ENCODE results near the gene STAC3. TPM values are rescaled to one million over a fixed set of nuclear protein-coding genes. Genes with fewer than 3 reads are reported as not detected.

STAC3 gene
- total RNA-seq, 4 donors from 2014 or later = 459 to 1,596 (median 855) TPM

DNA sequence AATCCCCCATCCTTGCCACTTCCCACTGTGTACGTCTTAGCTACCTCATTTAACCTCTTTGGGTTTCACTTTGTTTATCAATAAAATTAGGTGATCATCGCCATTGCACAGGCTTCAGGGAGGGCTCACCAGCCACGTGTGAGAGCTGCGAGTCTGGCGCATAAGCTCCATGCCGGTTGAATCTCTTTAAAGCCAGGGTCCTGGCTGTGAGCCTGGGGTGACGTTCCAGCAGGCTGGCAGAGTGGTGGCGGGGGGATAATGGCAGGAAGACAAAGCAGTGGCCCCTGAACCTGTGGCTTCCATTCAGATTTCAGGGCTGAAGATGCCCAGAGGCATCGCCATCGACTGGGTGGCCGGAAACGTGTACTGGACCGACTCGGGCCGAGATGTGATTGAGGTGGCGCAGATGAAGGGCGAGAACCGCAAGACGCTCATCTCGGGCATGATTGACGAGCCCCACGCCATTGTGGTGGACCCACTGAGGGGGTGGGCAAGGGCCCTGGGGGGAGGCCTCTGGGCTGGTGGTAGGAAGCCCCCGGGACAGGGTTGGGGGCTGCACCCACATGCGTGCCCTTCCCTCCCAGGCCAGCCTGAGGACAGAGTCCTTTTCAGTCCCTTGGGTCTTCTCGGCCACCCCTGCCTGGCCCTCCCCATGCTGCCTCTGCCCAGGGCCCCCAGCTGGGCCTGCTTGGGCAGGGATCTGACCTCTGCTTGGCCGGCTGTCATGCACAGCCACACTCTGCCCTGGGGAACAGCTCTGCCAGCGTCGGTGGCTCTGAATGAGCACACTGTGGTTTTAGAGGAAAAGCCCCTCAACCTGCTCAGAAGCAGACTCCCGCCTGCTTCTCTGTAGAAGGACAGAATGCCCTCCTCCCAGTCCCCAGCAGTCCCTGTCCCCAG is 43.0 kb downstream of the STAC3 start:
- no peaks in the 10 kb centered on the region for H3K36me3 ChIP-seq
- DNase-seq = no peak
- H3K4me3 ChIP-seq = no peak overlapping the region
- no peaks in the 10 kb centered on the region for H3K4me1 ChIP-seq
- no peaks in the 10 kb centered on the region for H3K9me3 ChIP-seq
- TF ChIP-seq, protein P1, sequence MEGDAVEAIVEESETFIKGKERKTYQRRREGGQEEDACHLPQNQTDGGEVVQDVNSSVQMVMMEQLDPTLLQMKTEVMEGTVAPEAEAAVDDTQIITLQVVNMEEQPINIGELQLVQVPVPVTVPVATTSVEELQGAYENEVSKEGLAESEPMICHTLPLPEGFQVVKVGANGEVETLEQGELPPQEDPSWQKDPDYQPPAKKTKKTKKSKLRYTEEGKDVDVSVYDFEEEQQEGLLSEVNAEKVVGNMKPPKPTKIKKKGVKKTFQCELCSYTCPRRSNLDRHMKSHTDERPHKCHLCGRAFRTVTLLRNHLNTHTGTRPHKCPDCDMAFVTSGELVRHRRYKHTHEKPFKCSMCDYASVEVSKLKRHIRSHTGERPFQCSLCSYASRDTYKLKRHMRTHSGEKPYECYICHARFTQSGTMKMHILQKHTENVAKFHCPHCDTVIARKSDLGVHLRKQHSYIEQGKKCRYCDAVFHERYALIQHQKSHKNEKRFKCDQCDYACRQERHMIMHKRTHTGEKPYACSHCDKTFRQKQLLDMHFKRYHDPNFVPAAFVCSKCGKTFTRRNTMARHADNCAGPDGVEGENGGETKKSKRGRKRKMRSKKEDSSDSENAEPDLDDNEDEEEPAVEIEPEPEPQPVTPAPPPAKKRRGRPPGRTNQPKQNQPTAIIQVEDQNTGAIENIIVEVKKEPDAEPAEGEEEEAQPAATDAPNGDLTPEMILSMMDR (IDR thresholded peaks at IDR 0.05 in 4 of 5, conservative IDR thresholded peaks at IDR 0.05 in 1 of 5) = no peak
- no peak for TF ChIP-seq POLR2A (IDR thresholded peaks at IDR 0.05)
- in situ Hi-C loops (cut with MboI; ENCODE audit: low sequenced_read_pairs in 4 of 4) = no loop called here
- no peak for ATAC-seq
- intact Hi-C loops (cut with DNase I; ENCODE audit: low total_unique reads) = no loop called here
- H3K27me3 ChIP-seq = no peaks in the 10 kb centered on the region
- H3K27ac ChIP-seq = no peak overlapping the region

DNA sequence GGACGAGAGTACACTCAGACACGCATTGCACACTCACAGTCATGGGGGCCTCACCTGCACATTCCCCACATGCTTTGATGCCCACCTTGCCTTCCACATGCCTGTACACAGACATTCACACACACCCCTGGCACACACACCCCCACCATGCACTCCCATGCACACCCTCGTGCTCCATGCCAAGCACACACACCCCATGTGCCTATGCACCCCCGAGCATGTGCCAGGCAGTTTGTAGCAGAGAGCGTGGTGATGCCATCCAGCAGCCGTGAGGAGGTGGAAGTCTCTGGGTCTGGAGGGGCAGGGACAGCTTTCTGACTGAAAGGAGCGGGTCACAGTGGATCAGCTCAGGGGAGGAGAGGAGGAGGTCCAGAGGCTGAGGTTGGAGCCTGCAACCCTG is 45.1 kb downstream of the STAC3 start:
- Histone ChIP-seq H3K27me3 (no peaks in the 10 kb centered on the region), H3K4me3 (no peak overlapping the region), H3K36me3 (no peaks in the 10 kb centered on the region), H3K27ac (no peak overlapping the region), H3K9me3 (no peaks in the 10 kb centered on the region), H3K4me1 (no peaks in the 10 kb centered on the region)
- no peak for ATAC-seq
- no peak for DNase-seq
- in situ Hi-C loops (cut with MboI; ENCODE audit: low sequenced_read_pairs in 4 of 4) = no loop called here
- intact Hi-C loops (cut with DNase I; ENCODE audit: low total_unique reads) = no loop called here
- TF ChIP-seq POLR2A (IDR thresholded peaks at IDR 0.05) = no peak
- TF ChIP-seq, protein P1 (IDR thresholded peaks at IDR 0.05 in 4 of 5, conservative IDR thresholded peaks at IDR 0.05 in 1 of 5) = no peak

DNA sequence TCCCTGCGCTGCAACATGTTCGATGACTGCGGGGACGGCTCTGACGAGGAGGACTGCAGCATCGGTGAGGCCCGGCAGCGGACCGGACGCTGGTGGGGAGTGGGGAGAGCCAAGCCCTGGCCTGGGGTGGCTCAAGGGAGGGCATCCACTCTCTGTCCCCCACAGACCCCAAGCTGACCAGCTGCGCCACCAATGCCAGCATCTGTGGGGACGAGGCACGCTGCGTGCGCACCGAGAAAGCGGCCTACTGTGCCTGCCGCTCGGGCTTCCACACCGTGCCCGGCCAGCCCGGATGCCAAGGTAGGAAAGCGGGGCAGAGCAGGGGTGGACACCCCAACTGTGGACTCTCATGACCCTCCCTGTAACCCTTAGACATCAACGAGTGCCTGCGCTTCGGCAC is 45.8 kb downstream of the STAC3 start:
- Histone ChIP-seq H3K9me3 (no peaks in the 10 kb centered on the region), H3K4me1 (no peaks in the 10 kb centered on the region), H3K4me3 (no peak overlapping the region), H3K27me3 (no peaks in the 10 kb centered on the region), H3K27ac (no peak overlapping the region), H3K36me3 (no peaks in the 10 kb centered on the region)
- TF ChIP-seq, protein P1 (IDR thresholded peaks at IDR 0.05 in 4 of 5, conservative IDR thresholded peaks at IDR 0.05 in 1 of 5) = no peak
- TF ChIP-seq POLR2A (IDR thresholded peaks at IDR 0.05) = no peak
- in situ Hi-C loops (cut with MboI; ENCODE audit: low sequenced_read_pairs in 4 of 4) (no loop called here), intact Hi-C loops (cut with DNase I; ENCODE audit: low total_unique reads) (no loop called here)
- no peak for DNase-seq
- ATAC-seq = no peak

DNA sequence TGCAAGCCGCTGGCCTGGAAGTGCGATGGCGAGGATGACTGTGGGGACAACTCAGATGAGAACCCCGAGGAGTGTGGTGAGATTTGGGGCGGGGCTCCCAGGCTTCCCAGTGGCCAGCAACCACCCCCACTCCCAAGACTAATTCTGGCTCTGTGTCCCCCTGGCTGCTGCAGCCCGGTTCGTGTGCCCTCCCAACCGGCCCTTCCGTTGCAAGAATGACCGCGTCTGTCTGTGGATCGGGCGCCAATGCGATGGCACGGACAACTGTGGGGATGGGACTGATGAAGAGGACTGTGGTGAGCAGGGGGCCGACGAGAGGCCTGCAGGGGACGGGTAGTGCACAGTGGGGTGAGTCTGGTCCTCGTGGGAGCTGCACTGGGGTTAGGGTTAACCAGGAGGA is 46.5 kb downstream of the STAC3 start:
- Histone ChIP-seq H3K4me1 (no peaks in the 10 kb centered on the region), H3K27ac (no peak overlapping the region), H3K9me3 (no peaks in the 10 kb centered on the region), H3K36me3 (peaks cover 0 to 1% of the 10 kb centered on the region in 2 donors), H3K27me3 (no peaks in the 10 kb centered on the region), H3K4me3 (no peak overlapping the region)
- in situ Hi-C loops (cut with MboI; ENCODE audit: low sequenced_read_pairs in 4 of 4) (no loop called here), intact Hi-C loops (cut with DNase I; ENCODE audit: low total_unique reads) (no loop called here)
- TF ChIP-seq POLR2A (IDR thresholded peaks at IDR 0.05) = no peak
- TF ChIP-seq, protein P1 (IDR thresholded peaks at IDR 0.05 in 4 of 5, conservative IDR thresholded peaks at IDR 0.05 in 1 of 5) = no peak
- DNase-seq (no peak), ATAC-seq (no peak)
